ENCODE data around the gene RAB3B.

The RAB3B gene

GRCh38 chr1:51910221-51911000, 80.1 kb downstream of the RAB3B start:
- no peaks in the 10 kb centered on the region for H3K36me3 ChIP-seq (ENCODE audit: insufficient read depth, low read length)
- no peaks in the 10 kb centered on the region for H3K9me3 ChIP-seq (ENCODE audit: insufficient read depth, low read depth, low read length)
- no peak overlapping the region for H3K4me2 ChIP-seq (ENCODE audit: low read depth, low read length, poor library complexity, severe bottlenecking)
- H3K79me2 ChIP-seq (ENCODE audit: insufficient read depth, low read length) = no peaks in the 10 kb centered on the region
- no peaks in the 10 kb centered on the region for H4K20me1 ChIP-seq (ENCODE audit: insufficient read depth, low read length, poor library complexity, severe bottlenecking)
- no peak overlapping the region for H3K4me3 ChIP-seq (ENCODE audit: low read length, poor library complexity, severe bottlenecking)
- no peak overlapping the region for H2AFZ ChIP-seq (ENCODE audit: low read length)
- H3K4me1 ChIP-seq (ENCODE audit: insufficient read depth, low read length, poor library complexity, severe bottlenecking) = no peaks in the 10 kb centered on the region
- H3K9ac ChIP-seq (ENCODE audit: low read depth, low read length, poor library complexity, severe bottlenecking) = no peak overlapping the region
- H3K27me3 ChIP-seq (ENCODE audit: insufficient read depth, low read length, poor library complexity, severe bottlenecking) = no peaks in the 10 kb centered on the region
- no peaks in the 10 kb centered on the region for H3F3A ChIP-seq (ENCODE audit: low read depth)
- TF ChIP-seq CTCF (conservative IDR thresholded peaks at IDR 0.05; ENCODE audit: low read length) (no peak), EZH2phosphoT487 (IDR thresholded peaks at IDR 0.05; ENCODE audit: borderline replicate concordance) (no peak)
- no peaks in the 10 kb centered on the region for H3K9me2 ChIP-seq (replicated peaks; ENCODE audit: low read depth, low read length)

GRCh38 chr1:51908499-51908898, 82.0 kb downstream of the RAB3B start:
- Histone ChIP-seq H3K4me3 (ENCODE audit: low read length, poor library complexity, severe bottlenecking) (no peak overlapping the region), H3K27me3 (ENCODE audit: insufficient read depth, low read length, poor library complexity, severe bottlenecking) (no peaks in the 10 kb centered on the region), H3K4me2 (ENCODE audit: low read depth, low read length, poor library complexity, severe bottlenecking) (no peak overlapping the region), H3K9me2 (replicated peaks; ENCODE audit: low read depth, low read length) (no peaks in the 10 kb centered on the region), H2AFZ (ENCODE audit: low read length) (no peak overlapping the region), H3K4me1 (ENCODE audit: insufficient read depth, low read length, poor library complexity, severe bottlenecking) (no peaks in the 10 kb centered on the region), H4K20me1 (ENCODE audit: insufficient read depth, low read length, poor library complexity, severe bottlenecking) (no peaks in the 10 kb centered on the region), H3K9ac (ENCODE audit: low read depth, low read length, poor library complexity, severe bottlenecking) (no peak overlapping the region), H3K36me3 (ENCODE audit: insufficient read depth, low read length) (no peaks in the 10 kb centered on the region), H3K9me3 (ENCODE audit: insufficient read depth, low read depth, low read length) (no peaks in the 10 kb centered on the region), H3F3A (ENCODE audit: low read depth) (no peaks in the 10 kb centered on the region), H3K79me2 (ENCODE audit: insufficient read depth, low read length) (no peaks in the 10 kb centered on the region)
- TF ChIP-seq CTCF (conservative IDR thresholded peaks at IDR 0.05; ENCODE audit: low read length) (no peak), EZH2phosphoT487 (IDR thresholded peaks at IDR 0.05; ENCODE audit: borderline replicate concordance) (no peak)

- H3F3A ChIP-seq (ENCODE audit: low read depth) = no peaks in the 10 kb centered on the region
- no peak overlapping the region for H3K9ac ChIP-seq (ENCODE audit: low read depth, low read length, poor library complexity, severe bottlenecking)
- H3K4me3 ChIP-seq (ENCODE audit: low read length, poor library complexity, severe bottlenecking) = no peak overlapping the region
- H3K9me2 ChIP-seq (replicated peaks; ENCODE audit: low read depth, low read length) = no peaks in the 10 kb centered on the region
- no peak overlapping the region for H3K4me2 ChIP-seq (ENCODE audit: low read depth, low read length, poor library complexity, severe bottlenecking)
- no peak overlapping the region for H2AFZ ChIP-seq (ENCODE audit: low read length)
- H3K4me1 ChIP-seq (ENCODE audit: insufficient read depth, low read length, poor library complexity, severe bottlenecking) = no peaks in the 10 kb centered on the region
- H3K79me2 ChIP-seq (ENCODE audit: insufficient read depth, low read length) = no peaks in the 10 kb centered on the region
- no peaks in the 10 kb centered on the region for H3K9me3 ChIP-seq (ENCODE audit: insufficient read depth, low read depth, low read length)
- no peaks in the 10 kb centered on the region for H3K36me3 ChIP-seq (ENCODE audit: insufficient read depth, low read length)
- TF ChIP-seq EZH2phosphoT487 (IDR thresholded peaks at IDR 0.05; ENCODE audit: borderline replicate concordance) (no peak), CTCF (conservative IDR thresholded peaks at IDR 0.05; ENCODE audit: low read length) (no peak)
- H3K27me3 ChIP-seq (ENCODE audit: insufficient read depth, low read length, poor library complexity, severe bottlenecking) = no peaks in the 10 kb centered on the region
- no peaks in the 10 kb centered on the region for H4K20me1 ChIP-seq (ENCODE audit: insufficient read depth, low read length, poor library complexity, severe bottlenecking)
Measured at GRCh38 chr1:51907079-51907702, 83.3 kb downstream of the RAB3B start.

Measured in Loucy (cell line).